ENCODE results near the gene FXYD2. TPM values are rescaled to one million over a fixed set of nuclear protein-coding genes. Genes with fewer than 3 reads are reported as not detected.

Gene FXYD2
- total and polyA plus RNA-seq, 9 of the 15 experiments (the other 6 are each of a cell fraction or from before 2014, with no cell fraction given) = not detected

DNA sequence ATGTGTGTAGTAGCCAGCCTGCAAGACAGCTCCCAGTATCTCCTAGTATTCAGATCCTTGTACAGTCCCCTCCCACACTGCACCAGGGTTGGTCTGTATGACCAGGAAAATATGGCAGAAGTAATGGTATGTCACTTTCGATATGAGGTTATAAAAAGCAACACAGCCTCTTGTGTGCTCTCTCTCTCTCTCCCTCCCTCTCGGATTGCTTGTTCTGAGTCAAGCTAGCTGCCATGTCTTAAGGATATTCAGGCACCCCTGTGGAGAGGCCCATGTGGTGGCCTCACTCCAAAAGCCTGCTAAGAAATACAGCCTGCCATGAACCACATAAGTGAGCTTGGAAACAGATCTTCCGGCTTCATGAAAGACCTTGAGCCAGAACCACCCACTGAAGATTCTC is 26.6 kb upstream of the FXYD2 start (continued):
- TF ChIP-seq, protein P1, sequence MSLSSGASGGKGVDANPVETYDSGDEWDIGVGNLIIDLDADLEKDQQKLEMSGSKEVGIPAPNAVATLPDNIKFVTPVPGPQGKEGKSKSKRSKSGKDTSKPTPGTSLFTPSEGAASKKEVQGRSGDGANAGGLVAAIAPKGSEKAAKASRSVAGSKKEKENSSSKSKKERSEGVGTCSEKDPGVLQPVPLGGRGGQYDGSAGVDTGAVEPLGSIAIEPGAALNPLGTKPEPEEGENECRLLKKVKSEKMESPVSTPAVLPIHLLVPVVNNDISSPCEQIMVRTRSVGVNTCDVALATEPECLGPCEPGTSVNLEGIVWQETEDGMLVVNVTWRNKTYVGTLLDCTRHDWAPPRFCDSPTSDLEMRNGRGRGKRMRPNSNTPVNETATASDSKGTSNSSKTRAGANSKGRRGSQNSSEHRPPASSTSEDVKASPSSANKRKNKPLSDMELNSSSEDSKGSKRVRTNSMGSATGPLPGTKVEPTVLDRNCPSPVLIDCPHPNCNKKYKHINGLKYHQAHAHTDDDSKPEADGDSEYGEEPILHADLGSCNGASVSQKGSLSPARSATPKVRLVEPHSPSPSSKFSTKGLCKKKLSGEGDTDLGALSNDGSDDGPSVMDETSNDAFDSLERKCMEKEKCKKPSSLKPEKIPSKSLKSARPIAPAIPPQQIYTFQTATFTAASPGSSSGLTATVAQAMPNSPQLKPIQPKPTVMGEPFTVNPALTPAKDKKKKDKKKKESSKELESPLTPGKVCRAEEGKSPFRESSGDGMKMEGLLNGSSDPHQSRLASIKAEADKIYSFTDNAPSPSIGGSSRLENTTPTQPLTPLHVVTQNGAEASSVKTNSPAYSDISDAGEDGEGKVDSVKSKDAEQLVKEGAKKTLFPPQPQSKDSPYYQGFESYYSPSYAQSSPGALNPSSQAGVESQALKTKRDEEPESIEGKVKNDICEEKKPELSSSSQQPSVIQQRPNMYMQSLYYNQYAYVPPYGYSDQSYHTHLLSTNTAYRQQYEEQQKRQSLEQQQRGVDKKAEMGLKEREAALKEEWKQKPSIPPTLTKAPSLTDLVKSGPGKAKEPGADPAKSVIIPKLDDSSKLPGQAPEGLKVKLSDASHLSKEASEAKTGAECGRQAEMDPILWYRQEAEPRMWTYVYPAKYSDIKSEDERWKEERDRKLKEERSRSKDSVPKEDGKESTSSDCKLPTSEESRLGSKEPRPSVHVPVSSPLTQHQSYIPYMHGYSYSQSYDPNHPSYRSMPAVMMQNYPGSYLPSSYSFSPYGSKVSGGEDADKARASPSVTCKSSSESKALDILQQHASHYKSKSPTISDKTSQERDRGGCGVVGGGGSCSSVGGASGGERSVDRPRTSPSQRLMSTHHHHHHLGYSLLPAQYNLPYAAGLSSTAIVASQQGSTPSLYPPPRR (CRISPR knock-in tag; IDR thresholded peaks at IDR 0.05; ENCODE audit: borderline replicate concordance) = no peak
- TF ChIP-seq BACH1 (tag; IDR thresholded peaks at IDR 0.05) (no peak), MYC (IDR thresholded peaks at IDR 0.05; ENCODE audit: low read depth, low read length) (no peak), MYC (CRISPR knock-in tag; IDR thresholded peaks at IDR 0.05; ENCODE audit: borderline replicate concordance, low read depth) (no peak), SIX5 (IDR thresholded peaks at IDR 0.05; ENCODE audit: borderline replicate concordance in 1 of 2, insufficient read depth in 1 of 2, low read depth in 1 of 2, low read length in 2 of 2) (no peak), NFXL1 (CRISPR knock-in tag; IDR thresholded peaks at IDR 0.05) (no peak)
- TF ChIP-seq, protein P2, sequence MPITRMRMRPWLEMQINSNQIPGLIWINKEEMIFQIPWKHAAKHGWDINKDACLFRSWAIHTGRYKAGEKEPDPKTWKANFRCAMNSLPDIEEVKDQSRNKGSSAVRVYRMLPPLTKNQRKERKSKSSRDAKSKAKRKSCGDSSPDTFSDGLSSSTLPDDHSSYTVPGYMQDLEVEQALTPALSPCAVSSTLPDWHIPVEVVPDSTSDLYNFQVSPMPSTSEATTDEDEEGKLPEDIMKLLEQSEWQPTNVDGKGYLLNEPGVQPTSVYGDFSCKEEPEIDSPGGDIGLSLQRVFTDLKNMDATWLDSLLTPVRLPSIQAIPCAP (CRISPR knock-in tag; IDR thresholded peaks at IDR 0.05; ENCODE audit: borderline replicate concordance) = no peak
